ENCODE measurements around the gene PRELP. TPM values are rescaled to one million over a fixed set of nuclear protein-coding genes. Genes with fewer than 3 reads are reported as not detected.

PRELP gene
- total RNA-seq, 1 donor from 2014 or later: 2.9 TPM

- H3K36me3 Mint-ChIP-seq (ENCODE audit: low read depth): peaks cover 2% of the 10 kb centered on the region
- H3K4me1 Mint-ChIP-seq: peaks cover 22% of the 10 kb centered on the region
- peak overlapping the region; percentile 31 for H3K27ac Mint-ChIP-seq (ENCODE audit: unreplicated experiment)
- TF ChIP-seq, protein P1, sequence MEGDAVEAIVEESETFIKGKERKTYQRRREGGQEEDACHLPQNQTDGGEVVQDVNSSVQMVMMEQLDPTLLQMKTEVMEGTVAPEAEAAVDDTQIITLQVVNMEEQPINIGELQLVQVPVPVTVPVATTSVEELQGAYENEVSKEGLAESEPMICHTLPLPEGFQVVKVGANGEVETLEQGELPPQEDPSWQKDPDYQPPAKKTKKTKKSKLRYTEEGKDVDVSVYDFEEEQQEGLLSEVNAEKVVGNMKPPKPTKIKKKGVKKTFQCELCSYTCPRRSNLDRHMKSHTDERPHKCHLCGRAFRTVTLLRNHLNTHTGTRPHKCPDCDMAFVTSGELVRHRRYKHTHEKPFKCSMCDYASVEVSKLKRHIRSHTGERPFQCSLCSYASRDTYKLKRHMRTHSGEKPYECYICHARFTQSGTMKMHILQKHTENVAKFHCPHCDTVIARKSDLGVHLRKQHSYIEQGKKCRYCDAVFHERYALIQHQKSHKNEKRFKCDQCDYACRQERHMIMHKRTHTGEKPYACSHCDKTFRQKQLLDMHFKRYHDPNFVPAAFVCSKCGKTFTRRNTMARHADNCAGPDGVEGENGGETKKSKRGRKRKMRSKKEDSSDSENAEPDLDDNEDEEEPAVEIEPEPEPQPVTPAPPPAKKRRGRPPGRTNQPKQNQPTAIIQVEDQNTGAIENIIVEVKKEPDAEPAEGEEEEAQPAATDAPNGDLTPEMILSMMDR (conservative IDR thresholded peaks at IDR 0.05): no peak
- peaks cover 19% of the 10 kb centered on the region for H3K27me3 Mint-ChIP-seq (ENCODE audit: low read depth)
- H3K4me3 Mint-ChIP-seq: no peak overlapping the region
- H3K9me3 Mint-ChIP-seq: no peaks in the 10 kb centered on the region
- no peak for DNase-seq (ENCODE audit: low read depth, low spot score)
Observed at GRCh38 chr1:203491664-203492063, 16.1 kb downstream of the PRELP start.

GRCh38 chr1:203492082-203492747 is 16.6 kb downstream of the PRELP start:
- Mint-ChIP-seq H3K4me3 (no peak overlapping the region), H3K36me3 (ENCODE audit: low read depth) (no peaks in the 10 kb centered on the region), H3K27me3 (ENCODE audit: low read depth) (peaks cover 19% of the 10 kb centered on the region), H3K27ac (ENCODE audit: unreplicated experiment) (peak overlapping the region; percentile 31), H3K9me3 (no peaks in the 10 kb centered on the region), H3K4me1 (peaks cover 18% of the 10 kb centered on the region)
- no peak for DNase-seq (ENCODE audit: low read depth, low spot score)
- TF ChIP-seq, protein P1 (conservative IDR thresholded peaks at IDR 0.05): no peak

GRCh38 chr1:203492748-203493130 is 17.1 kb downstream of the PRELP start:
- no peak overlapping the region for H3K27ac Mint-ChIP-seq (ENCODE audit: unreplicated experiment)
- peaks cover 14% of the 10 kb centered on the region for H3K4me1 Mint-ChIP-seq
- H3K4me3 Mint-ChIP-seq: no peak overlapping the region
- TF ChIP-seq, protein P1 (conservative IDR thresholded peaks at IDR 0.05): no peak
- DNase-seq (ENCODE audit: low read depth, low spot score): no peak
- H3K27me3 Mint-ChIP-seq (ENCODE audit: low read depth): peaks cover 19% of the 10 kb centered on the region
- no peaks in the 10 kb centered on the region for H3K9me3 Mint-ChIP-seq
- H3K36me3 Mint-ChIP-seq (ENCODE audit: low read depth): no peaks in the 10 kb centered on the region

GRCh38 chr1:203493901-203494300 is 18.3 kb downstream of the PRELP start, which contains the start of gene OPTC:
OPTC (plus strand) TSS chr1:203494153; CDS start chr1:203496006, 1,853 bp downstream.
- Mint-ChIP-seq H3K36me3 (ENCODE audit: low read depth) (no peaks in the 10 kb centered on the region), H3K4me1 (peaks cover 11% of the 10 kb centered on the region), H3K27ac (ENCODE audit: unreplicated experiment) (peak within 1 kb of the TSS; percentile 83), H3K4me3 (no peak within 1 kb of the TSS), H3K27me3 (ENCODE audit: low read depth) (peaks cover 19% of the 10 kb centered on the region), H3K9me3 (no peaks in the 10 kb centered on the region)
- TF ChIP-seq, protein P1 (conservative IDR thresholded peaks at IDR 0.05): no peak
- DNase-seq (ENCODE audit: low read depth, low spot score): no peak

GRCh38 chr1:203495845-203496244 is 20.2 kb downstream of the PRELP start:
- Mint-ChIP-seq H3K9me3 (no peaks in the 10 kb centered on the region), H3K27me3 (ENCODE audit: low read depth) (peaks cover 18% of the 10 kb centered on the region), H3K4me1 (peaks cover 6% of the 10 kb centered on the region)

More at GRCh38 chr1:203495845-203496244, 20.2 kb downstream of the PRELP start:
- TF ChIP-seq, protein P1 (conservative IDR thresholded peaks at IDR 0.05): no peak
- Mint-ChIP-seq H3K27ac (ENCODE audit: unreplicated experiment) (peak overlapping the region; percentile 20), H3K36me3 (ENCODE audit: low read depth) (no peaks in the 10 kb centered on the region), H3K4me3 (no peak overlapping the region)
- no peak for DNase-seq (ENCODE audit: low read depth, low spot score)
